ENCODE results near the gene CYGB.

Gene CYGB

GRCh38 chr17:76497979-76498875, 39.3 kb downstream of the CYGB start:
- Histone ChIP-seq H3K9me3 (ENCODE audit: control insufficient read depth, low read length) (no peaks in the 10 kb centered on the region), H3K36me3 (ENCODE audit: control insufficient read depth, insufficient read depth, low read length) (no peaks in the 10 kb centered on the region), H3K27ac (ENCODE audit: low read depth, low read length, severe bottlenecking) (no peak overlapping the region), H3K4me1 (ENCODE audit: control insufficient read depth, insufficient read depth, low read length, poor library complexity, severe bottlenecking) (peaks cover 27% of the 10 kb centered on the region), H3K4me3 (ENCODE audit: extremely low read depth, insufficient read depth, low read length, poor library complexity, severe bottlenecking) (no peak overlapping the region)
- 44 to 52% methylated on average over 20 to 27 of the region's 31 CpGs for WGBS, 2 experiments (ENCODE audit: insufficient coverage in 2 of 2)

DNA sequence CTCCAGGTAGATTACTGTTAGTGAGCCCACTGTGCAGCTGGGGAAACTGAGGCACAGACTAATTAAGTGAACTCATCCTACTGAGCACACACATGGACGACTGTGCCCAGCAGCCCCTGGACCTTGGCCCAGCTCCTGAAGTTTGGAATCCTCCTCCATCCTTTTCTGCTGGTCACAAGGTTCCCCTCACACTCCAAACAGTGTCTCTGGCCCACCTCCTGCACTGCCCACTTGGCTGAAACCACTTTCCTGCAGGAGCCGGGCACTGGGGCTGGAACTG, 39.9 kb downstream of the CYGB start:
- H3K36me3 ChIP-seq (ENCODE audit: control insufficient read depth, insufficient read depth, low read length): no peaks in the 10 kb centered on the region
- H3K9me3 ChIP-seq (ENCODE audit: control insufficient read depth, low read length): no peaks in the 10 kb centered on the region
- H3K4me1 ChIP-seq (ENCODE audit: control insufficient read depth, insufficient read depth, low read length, poor library complexity, severe bottlenecking): peaks cover 28% of the 10 kb centered on the region
- 90 to 92% methylated on average over 2 of the region's 2 CpGs for WGBS, 2 experiments (ENCODE audit: insufficient coverage in 2 of 2)
- H3K4me3 ChIP-seq (ENCODE audit: extremely low read depth, insufficient read depth, low read length, poor library complexity, severe bottlenecking): no peak overlapping the region
- H3K27ac ChIP-seq (ENCODE audit: low read depth, low read length, severe bottlenecking): no peak overlapping the region

DNA sequence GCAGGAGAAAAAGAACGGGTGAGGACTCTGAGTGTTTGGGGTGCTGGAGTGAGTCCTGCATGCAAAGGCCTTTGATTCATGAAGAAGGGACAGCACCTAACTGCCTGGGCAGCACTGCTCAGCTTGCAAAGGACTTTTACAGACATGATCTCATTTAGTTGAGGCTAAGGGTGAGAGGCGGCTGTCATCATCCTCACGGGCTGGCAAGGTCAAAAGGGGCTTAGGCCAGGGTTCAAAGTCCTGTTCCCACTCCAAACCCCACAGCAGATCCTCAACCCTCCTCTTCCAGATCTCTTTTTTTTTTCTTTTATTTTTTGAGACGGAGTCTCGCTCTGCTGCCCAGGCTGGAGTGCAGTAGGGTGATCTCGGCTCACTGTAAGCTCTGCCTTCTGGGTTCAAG, 41.0 kb downstream of the CYGB start:
- Histone ChIP-seq H3K36me3 (ENCODE audit: control insufficient read depth, insufficient read depth, low read length) (no peaks in the 10 kb centered on the region), H3K27ac (ENCODE audit: low read depth, low read length, severe bottlenecking) (no peak overlapping the region), H3K9me3 (ENCODE audit: control insufficient read depth, low read length) (no peaks in the 10 kb centered on the region), H3K4me3 (ENCODE audit: extremely low read depth, insufficient read depth, low read length, poor library complexity, severe bottlenecking) (no peak overlapping the region), H3K4me1 (ENCODE audit: control insufficient read depth, insufficient read depth, low read length, poor library complexity, severe bottlenecking) (peaks cover 28% of the 10 kb centered on the region)
- 94% methylated on average over 4 to 5 of the region's 6 CpGs for WGBS, 2 experiments (ENCODE audit: insufficient coverage in 2 of 2)

GRCh38 chr17:76495663-76496400, 41.7 kb downstream of the CYGB start:
- WGBS, 2 experiments (ENCODE audit: insufficient coverage in 2 of 2): 86 to 91% methylated on average over 16 of the region's 16 CpGs
- H3K9me3 ChIP-seq (ENCODE audit: control insufficient read depth, low read length): no peaks in the 10 kb centered on the region
- H3K4me3 ChIP-seq (ENCODE audit: extremely low read depth, insufficient read depth, low read length, poor library complexity, severe bottlenecking): no peak overlapping the region
- H3K36me3 ChIP-seq (ENCODE audit: control insufficient read depth, insufficient read depth, low read length): no peaks in the 10 kb centered on the region
- H3K27ac ChIP-seq (ENCODE audit: low read depth, low read length, severe bottlenecking): no peak overlapping the region
- H3K4me1 ChIP-seq (ENCODE audit: control insufficient read depth, insufficient read depth, low read length, poor library complexity, severe bottlenecking): peaks cover 29% of the 10 kb centered on the region

DNA sequence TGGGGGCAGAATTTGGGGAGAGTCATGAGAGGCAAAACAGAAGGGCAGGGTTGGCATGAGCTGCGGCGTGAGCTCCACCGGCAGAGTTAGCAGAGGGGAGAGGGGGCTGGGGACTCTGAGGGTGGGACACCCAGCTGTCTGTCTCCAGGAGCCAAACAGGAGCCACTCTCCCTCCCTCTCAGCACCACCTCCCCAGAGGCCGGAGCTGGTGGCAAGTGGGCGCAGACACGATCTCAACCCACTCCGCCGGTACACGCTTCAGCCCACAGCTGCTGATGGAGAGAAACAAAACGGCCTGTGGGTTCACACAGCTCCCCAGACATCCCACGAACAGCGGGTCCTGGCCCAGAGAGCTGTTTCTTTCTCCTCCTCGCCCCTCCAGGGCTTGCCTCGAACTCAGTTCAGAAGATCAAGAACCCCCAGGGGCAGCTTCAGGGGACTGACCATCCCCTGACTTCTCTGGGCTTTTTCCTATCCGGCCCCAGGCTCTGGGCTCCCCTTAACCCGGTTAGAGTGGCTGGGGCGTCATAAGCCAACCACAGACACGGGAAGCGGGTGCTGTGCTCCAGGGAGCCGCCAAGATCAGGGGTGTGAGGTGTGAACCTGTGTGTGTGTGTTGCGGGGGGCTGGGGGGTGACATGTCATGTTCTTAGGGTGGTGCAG, 43.9 kb downstream of the CYGB start:
- Histone ChIP-seq H3K4me3 (ENCODE audit: extremely low read depth, insufficient read depth, low read length, poor library complexity, severe bottlenecking) (no peak overlapping the region), H3K4me1 (ENCODE audit: control insufficient read depth, insufficient read depth, low read length, poor library complexity, severe bottlenecking) (peaks cover 20% of the 10 kb centered on the region), H3K36me3 (ENCODE audit: control insufficient read depth, insufficient read depth, low read length) (no peaks in the 10 kb centered on the region), H3K9me3 (ENCODE audit: control insufficient read depth, low read length) (no peaks in the 10 kb centered on the region), H3K27ac (ENCODE audit: low read depth, low read length, severe bottlenecking) (no peak overlapping the region)
- 79 to 87% methylated on average over 13 to 14 of the region's 21 CpGs for WGBS, 2 experiments (ENCODE audit: insufficient coverage in 2 of 2)

DNA sequence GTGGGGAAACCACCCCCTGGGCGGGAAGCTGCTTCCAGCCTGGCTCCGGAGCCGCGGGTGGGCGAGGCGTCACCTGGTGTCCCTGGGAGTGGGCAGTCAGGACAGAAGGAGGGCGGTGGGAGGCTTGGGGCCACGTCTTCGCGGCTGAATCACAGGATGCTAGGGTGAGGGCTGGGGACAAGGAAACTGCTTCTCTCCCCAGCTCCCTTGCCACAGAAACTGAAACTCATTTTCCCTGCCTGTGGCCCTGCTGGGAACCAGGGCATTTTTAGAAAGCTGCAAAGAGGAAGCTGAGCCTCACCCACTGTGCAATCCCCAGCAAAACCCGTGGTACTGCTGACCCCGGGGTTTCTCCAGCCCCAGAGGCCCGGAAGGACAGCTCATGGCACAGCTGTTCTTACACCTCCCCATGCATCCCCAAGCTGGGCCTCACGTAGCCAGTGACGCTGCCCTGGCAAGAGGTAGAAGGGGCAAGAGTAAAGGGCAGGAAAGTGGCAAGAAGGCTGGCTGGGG, 44.5 kb downstream of the CYGB start:
- no peak overlapping the region for H3K27ac ChIP-seq (ENCODE audit: low read depth, low read length, severe bottlenecking)
- peaks cover 14% of the 10 kb centered on the region for H3K4me1 ChIP-seq (ENCODE audit: control insufficient read depth, insufficient read depth, low read length, poor library complexity, severe bottlenecking)
- no peaks in the 10 kb centered on the region for H3K36me3 ChIP-seq (ENCODE audit: control insufficient read depth, insufficient read depth, low read length)
- no peaks in the 10 kb centered on the region for H3K9me3 ChIP-seq (ENCODE audit: control insufficient read depth, low read length)
- no peak overlapping the region for H3K4me3 ChIP-seq (ENCODE audit: extremely low read depth, insufficient read depth, low read length, poor library complexity, severe bottlenecking)
- WGBS, 2 experiments (ENCODE audit: insufficient coverage in 2 of 2): 33 to 36% methylated on average over 11 to 13 of the region's 15 CpGs

DNA sequence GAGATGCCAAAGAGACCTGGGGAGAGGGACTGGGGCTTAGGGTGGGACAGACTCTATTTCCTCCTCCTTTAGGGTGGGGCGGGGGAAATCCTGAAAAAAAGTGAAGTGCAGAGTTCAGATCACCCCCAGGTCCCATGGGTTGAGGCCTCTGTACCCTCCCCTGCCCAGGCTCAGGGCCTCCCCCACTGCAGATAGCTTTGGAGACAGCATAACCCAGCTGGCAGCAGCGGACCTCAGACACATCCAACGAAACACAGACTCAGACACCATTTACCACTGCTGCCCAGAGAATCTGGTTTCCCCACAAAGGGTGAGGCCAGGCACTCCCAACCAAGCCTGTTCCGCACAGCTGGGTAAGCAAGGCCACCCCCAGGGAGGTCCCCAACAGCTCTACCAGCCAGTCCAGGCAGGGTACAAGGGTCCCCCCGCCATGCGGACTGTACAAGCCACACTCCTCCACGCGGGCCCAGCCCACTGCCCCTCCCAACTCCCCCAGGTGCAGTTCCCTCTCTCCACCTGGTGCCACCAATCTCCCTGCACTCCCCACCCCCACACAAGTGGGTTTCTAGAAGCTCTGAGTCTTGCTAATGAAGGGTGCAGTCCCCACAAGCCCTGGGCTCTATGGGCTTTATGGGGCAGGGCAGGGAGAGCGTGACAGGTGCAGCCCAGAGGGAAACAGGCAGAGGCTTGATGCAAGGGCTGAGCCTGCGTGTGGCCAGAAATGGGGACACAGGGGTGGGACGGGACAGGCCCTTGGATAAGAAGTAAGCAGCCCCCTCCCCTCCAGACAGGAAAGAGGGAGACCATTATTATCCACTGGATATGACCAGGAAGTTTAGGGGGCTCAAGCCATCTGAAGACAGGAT, 45.2 kb downstream of the CYGB start:
- Histone ChIP-seq H3K27ac (ENCODE audit: low read depth, low read length, severe bottlenecking) (no peak overlapping the region), H3K9me3 (ENCODE audit: control insufficient read depth, low read length) (no peaks in the 10 kb centered on the region), H3K36me3 (ENCODE audit: control insufficient read depth, insufficient read depth, low read length) (no peaks in the 10 kb centered on the region), H3K4me3 (ENCODE audit: extremely low read depth, insufficient read depth, low read length, poor library complexity, severe bottlenecking) (no peak overlapping the region), H3K4me1 (ENCODE audit: control insufficient read depth, insufficient read depth, low read length, poor library complexity, severe bottlenecking) (peaks cover 8% of the 10 kb centered on the region)
- WGBS, 2 experiments (ENCODE audit: insufficient coverage in 2 of 2): 77 to 93% methylated on average over 5 to 7 of the region's 11 CpGs

GRCh38 chr17:76491271-76492122, 46.0 kb downstream of the CYGB start:
- H3K27ac ChIP-seq (ENCODE audit: low read depth, low read length, severe bottlenecking): no peak overlapping the region
- H3K4me3 ChIP-seq (ENCODE audit: extremely low read depth, insufficient read depth, low read length, poor library complexity, severe bottlenecking): no peak overlapping the region
- no peaks in the 10 kb centered on the region for H3K36me3 ChIP-seq (ENCODE audit: control insufficient read depth, insufficient read depth, low read length)
- no peaks in the 10 kb centered on the region for H3K9me3 ChIP-seq (ENCODE audit: control insufficient read depth, low read length)
- 93 to 95% methylated on average over 11 to 15 of the region's 17 CpGs for WGBS, 2 experiments (ENCODE audit: insufficient coverage in 2 of 2)
- peaks cover 8% of the 10 kb centered on the region for H3K4me1 ChIP-seq (ENCODE audit: control insufficient read depth, insufficient read depth, low read length, poor library complexity, severe bottlenecking)

- H3K36me3 ChIP-seq (ENCODE audit: control insufficient read depth, insufficient read depth, low read length): no peaks in the 10 kb centered on the region
- no peak overlapping the region for H3K27ac ChIP-seq (ENCODE audit: low read depth, low read length, severe bottlenecking)
- WGBS, 2 experiments (ENCODE audit: insufficient coverage in 2 of 2): 86 to 91% methylated on average over 8 to 10 of the region's 10 CpGs
- no peak overlapping the region for H3K4me3 ChIP-seq (ENCODE audit: extremely low read depth, insufficient read depth, low read length, poor library complexity, severe bottlenecking)
- H3K9me3 ChIP-seq (ENCODE audit: control insufficient read depth, low read length): no peaks in the 10 kb centered on the region
- H3K4me1 ChIP-seq (ENCODE audit: control insufficient read depth, insufficient read depth, low read length, poor library complexity, severe bottlenecking): peaks cover 8% of the 10 kb centered on the region
Measured at GRCh38 chr17:76490112-76490710, 47.3 kb downstream of the CYGB start.
